RWPE2 (cell line): Measurements from ENCODE around the gene SH3GL2.

Experiments
- ATAC-seq: fragments of 200-7000 bp; cut with Tn5 transposase; 3 replicates; pipeline ENCODE4 v1.9.1; 2021; ENCODE audit warnings: low read depth
- DNase-seq: peaks from one replicate; pipeline ENCODE4 v3.0.0-alpha.2; 2020; ENCODE audit warnings: low spot score
- H3K27ac ChIP-seq: fragments of 450-650 bp; 2 replicates; pipeline ENCODE4 v1.5.1; 2017; ENCODE audit warnings: mild to moderate bottlenecking; ENCODE audit not compliant: poor library complexity, severe bottlenecking
- H3K27me3 ChIP-seq: fragments of 250-450 bp; sonication (Bioruptor Pico); 2 replicates; pipeline ENCODE4 v1.5.1; 2021; ENCODE audit warnings: mild to moderate bottlenecking, moderate library complexity; ENCODE audit not compliant: insufficient read depth, poor library complexity, severe bottlenecking
- H3K36me3 ChIP-seq: fragments of 250-450 bp; sonication (Bioruptor Pico); 2 replicates; pipeline ENCODE4 v1.5.1; 2020; ENCODE audit warnings: low read depth, mild to moderate bottlenecking, moderate library complexity
- H3K4me1 ChIP-seq: fragments of 250-450 bp; sonication (Bioruptor Pico); 2 replicates; pipeline ENCODE4 v1.5.1; 2021; ENCODE audit warnings: mild to moderate bottlenecking, moderate library complexity; ENCODE audit not compliant: insufficient read depth, poor library complexity, severe bottlenecking
- H3K4me3 ChIP-seq: fragments of 250-450 bp; sonication (Bioruptor Pico); 2 replicates; pipeline ENCODE4 v1.5.1; 2021; ENCODE audit warnings: mild to moderate bottlenecking, moderate library complexity; ENCODE audit not compliant: severe bottlenecking
- H3K9me3 ChIP-seq: fragments of 250-450 bp; sonication (Bioruptor Pico); 2 replicates; pipeline ENCODE4 v1.5.1; 2021; ENCODE audit warnings: mild to moderate bottlenecking, moderate library complexity; ENCODE audit not compliant: severe bottlenecking
- CTCF ChIP-seq: fragments of 450-650 bp; IDR thresholded peaks from one replicate; pipeline ENCODE4 v1.5.1; 2017; ENCODE audit warnings: mild to moderate bottlenecking, moderate library complexity; ENCODE audit not compliant: poor library complexity, severe bottlenecking

The SH3GL2 gene

GRCh38 chr9:17630531-17630949 lies 51.7 kb downstream of the SH3GL2 start:
- peaks cover 3% of the 10 kb centered on the region for H3K4me1 ChIP-seq
- H3K4me3 ChIP-seq: no peak overlapping the region
- ATAC-seq (no peak; the same call in 2 of the 3 replicates), DNase-seq (no peak)
- H3K36me3 ChIP-seq: no peaks in the 10 kb centered on the region
- H3K27ac ChIP-seq: no peak overlapping the region
- no peak for TF ChIP-seq CTCF
- no peaks in the 10 kb centered on the region for H3K9me3 ChIP-seq
- no peaks in the 10 kb centered on the region for H3K27me3 ChIP-seq

- peaks cover 3% of the 10 kb centered on the region for H3K4me1 ChIP-seq
- no peak overlapping the region for H3K4me3 ChIP-seq
- no peak for TF ChIP-seq CTCF
- no peak for DNase-seq
- H3K27me3 ChIP-seq: no peaks in the 10 kb centered on the region
- no peak for ATAC-seq
- H3K36me3 ChIP-seq: no peaks in the 10 kb centered on the region
- H3K27ac ChIP-seq: no peak overlapping the region
- no peaks in the 10 kb centered on the region for H3K9me3 ChIP-seq
These were observed 52.5 kb downstream of the SH3GL2 start for GRCh38 chr9:17631396-17631795.

- no peaks in the 10 kb centered on the region for H3K27me3 ChIP-seq
- no peak for TF ChIP-seq CTCF
- no peak overlapping the region for H3K4me3 ChIP-seq
- ATAC-seq (no peak), DNase-seq (no peak)
- H3K9me3 ChIP-seq: no peaks in the 10 kb centered on the region
- H3K36me3 ChIP-seq: no peaks in the 10 kb centered on the region
- peaks cover 3% of the 10 kb centered on the region for H3K4me1 ChIP-seq
- H3K27ac ChIP-seq: no peak overlapping the region
These were observed 54.1 kb downstream of the SH3GL2 start for GRCh38 chr9:17632994-17633393.

- Histone ChIP-seq H3K4me3 (no peak overlapping the region), H3K36me3 (no peaks in the 10 kb centered on the region), H3K9me3 (no peaks in the 10 kb centered on the region), H3K27me3 (no peaks in the 10 kb centered on the region), H3K4me1 (peaks cover 3% of the 10 kb centered on the region), H3K27ac (no peak overlapping the region)
- DNase-seq (no peak), ATAC-seq (peak; percentile 14; the same call in 1 of the 3 replicates)
- no peak for TF ChIP-seq CTCF
These were observed 56.4 kb downstream of the SH3GL2 start for GRCh38 chr9:17635115-17635890.

GRCh38 chr9:17636349-17636748 lies 57.5 kb downstream of the SH3GL2 start:
- DNase-seq: no peak
- no peaks in the 10 kb centered on the region for H3K9me3 ChIP-seq
- H3K4me1 ChIP-seq: no peaks in the 10 kb centered on the region

More at GRCh38 chr9:17636349-17636748, 57.5 kb downstream of the SH3GL2 start:
- ATAC-seq: no peak
- TF ChIP-seq CTCF: no peak
- no peaks in the 10 kb centered on the region for H3K27me3 ChIP-seq
- H3K36me3 ChIP-seq: no peaks in the 10 kb centered on the region
- H3K4me3 ChIP-seq: no peak overlapping the region
- no peak overlapping the region for H3K27ac ChIP-seq
